Trophoblast cell (in vitro differentiated cells and primary cell): ENCODE measurements around the gene NET1.

Experiments
- DNase-seq, 2 donors: peaks; one replicate each; pipeline ENCODE4 v3.0.0-alpha.2; 2016
- H2AFZ ChIP-seq: 2 replicates; pipeline ENCODE4 v1.6.1; 2013; ENCODE audit warnings: low read length, moderate library complexity, mild to moderate bottlenecking; ENCODE audit not compliant: insufficient read depth, poor library complexity
- H2AK5ac ChIP-seq: 2 replicates; pipeline ENCODE4 v1.6.1; 2013; ENCODE audit warnings: mild to moderate bottlenecking, low read length
- H2BK120ac ChIP-seq: 2 replicates; pipeline ENCODE4 v1.6.1; 2013; ENCODE audit warnings: low read length, mild to moderate bottlenecking, moderate library complexity; ENCODE audit not compliant: insufficient read depth, poor library complexity
- H2BK12ac ChIP-seq: 2 replicates; pipeline ENCODE4 v1.6.1; 2013; ENCODE audit warnings: mild to moderate bottlenecking, low read length, moderate library complexity
- H2BK5ac ChIP-seq: 2 replicates; pipeline ENCODE4 v1.6.1; 2013; ENCODE audit warnings: low read length, low read depth, moderate library complexity, mild to moderate bottlenecking; ENCODE audit not compliant: poor library complexity
- H3K14ac ChIP-seq: 2 replicates; pipeline ENCODE4 v1.6.1; 2013; ENCODE audit warnings: mild to moderate bottlenecking, low read length
- H3K18ac ChIP-seq: 2 replicates; pipeline ENCODE4 v1.6.1; 2013; ENCODE audit warnings: mild to moderate bottlenecking, low read length
- H3K23ac ChIP-seq: 2 replicates; pipeline ENCODE4 v1.6.1; 2013; ENCODE audit warnings: low read length
- H3K27ac ChIP-seq: 2 replicates; pipeline ENCODE4 v1.5.1; 2013; ENCODE audit warnings: low read depth, mild to moderate bottlenecking, inconsistent platforms, low read length, moderate library complexity
- H3K27me3 ChIP-seq: 2 replicates; pipeline ENCODE4 v1.6.1; 2013; ENCODE audit warnings: inconsistent platforms, mild to moderate bottlenecking, low read length, moderate library complexity; ENCODE audit not compliant: insufficient read depth
- H3K36me3 ChIP-seq, 2 experiments: 1 replicate in 1 of 2; 2 replicates in 1 of 2; pipeline ENCODE4 v1.6.1; 2013; ENCODE audit warnings: low read length in 2 of 2, mild to moderate bottlenecking in 2 of 2, moderate library complexity in 1 of 2; ENCODE audit not compliant: insufficient read depth in 2 of 2, control insufficient read depth in 1 of 2
- H3K4ac ChIP-seq: 2 replicates; pipeline ENCODE4 v1.6.1; 2013; ENCODE audit warnings: low read depth, mild to moderate bottlenecking, low read length, moderate library complexity
- H3K4me1 ChIP-seq, 2 experiments: 1 replicate in 1 of 2; 2 replicates in 1 of 2; pipeline ENCODE4 v1.6.1; 2013; ENCODE audit warnings: low read length in 2 of 2, mild to moderate bottlenecking in 2 of 2, moderate library complexity in 1 of 2; ENCODE audit not compliant: insufficient read depth in 2 of 2, control insufficient read depth in 1 of 2
- H3K4me2 ChIP-seq: 2 replicates; pipeline ENCODE4 v1.6.1; 2013; ENCODE audit warnings: inconsistent platforms, mild to moderate bottlenecking, low read length, moderate library complexity
- H3K4me3 ChIP-seq: 2 replicates; pipeline ENCODE4 v1.5.1; 2013; ENCODE audit warnings: mild to moderate bottlenecking, low read depth, low read length, inconsistent platforms
- H3K79me1 ChIP-seq: one replicate; pipeline ENCODE4 v1.6.1; 2013; ENCODE audit warnings: low read length
- H3K79me2 ChIP-seq: 2 replicates; pipeline ENCODE4 v1.6.1; 2013; ENCODE audit warnings: low read length, mild to moderate bottlenecking; ENCODE audit not compliant: control insufficient read depth, insufficient read depth, poor library complexity
- H3K9ac ChIP-seq: 2 replicates; pipeline ENCODE4 v1.6.1; 2013; ENCODE audit warnings: mild to moderate bottlenecking, low read length
- H3K9me3 ChIP-seq: 2 replicates; pipeline ENCODE4 v1.6.1; 2013; ENCODE audit warnings: low read depth, mild to moderate bottlenecking, control low read depth, inconsistent platforms, low read length; ENCODE audit not compliant: insufficient read depth
- H4K12ac ChIP-seq: 2 replicates; pipeline ENCODE4 v1.6.1; 2013; ENCODE audit warnings: low read depth, mild to moderate bottlenecking, low read length, moderate library complexity
- H4K8ac ChIP-seq: 2 replicates; pipeline ENCODE4 v1.6.1; 2013; ENCODE audit warnings: low read depth, mild to moderate bottlenecking, low read length, moderate library complexity
- H4K91ac ChIP-seq: one replicate; pipeline ENCODE4 v1.6.1; 2013; ENCODE audit warnings: low read depth, mild to moderate bottlenecking, low read length, moderate library complexity
- WGBS: extraction: QIAGEN DNeasy Blood & Tissue Kit; methylation state at CpG from one replicate; pipeline ENCODE4 v1.1.7; 2013; ENCODE audit warnings: missing lambda C conversion rate; ENCODE audit not compliant: insufficient read length, insufficient coverage; ENCODE audit errors: extremely low coverage; 5-methylcytosine and 5-hydroxymethylcytosine counted together

NET1 gene

GRCh38 chr10:5399332-5399731, 13.0 kb upstream of the NET1 start:
- H3K79me1 ChIP-seq = no peaks in the 10 kb centered on the region
- DNase-seq = no peak
- WGBS = no CpG with 5 or more reads among the region's 6 CpGs

GRCh38 chr10:5400468-5401240, 11.7 kb upstream of the NET1 start:
- no peak overlapping the region for H4K91ac ChIP-seq
- no peak overlapping the region for H4K12ac ChIP-seq
- no peaks in the 10 kb centered on the region for H3K27me3 ChIP-seq
- no peaks in the 10 kb centered on the region for H3K4me1 ChIP-seq
- H3K14ac ChIP-seq = no peak overlapping the region
- H4K8ac ChIP-seq = no peak overlapping the region
- no peaks in the 10 kb centered on the region for H3K79me1 ChIP-seq
- no peak overlapping the region for H2BK12ac ChIP-seq
- no peak overlapping the region for H3K23ac ChIP-seq
- H3K18ac ChIP-seq = no peak overlapping the region
- H3K4ac ChIP-seq = no peak overlapping the region
- H3K9ac ChIP-seq = no peak overlapping the region
- H3K79me2 ChIP-seq = no peaks in the 10 kb centered on the region
- no CpG with 5 or more reads among the region's 9 CpGs for WGBS
- no peak for DNase-seq
- H3K9me3 ChIP-seq = no peaks in the 10 kb centered on the region
- no peak overlapping the region for H2AK5ac ChIP-seq
- no peak overlapping the region for H3K4me2 ChIP-seq
- no peak overlapping the region for H2BK5ac ChIP-seq
- no peaks in the 10 kb centered on the region for H3K36me3 ChIP-seq
- H2AFZ ChIP-seq = no peak overlapping the region
- no peak overlapping the region for H2BK120ac ChIP-seq
- H3K27ac ChIP-seq = no peak overlapping the region
- no peak overlapping the region for H3K4me3 ChIP-seq

More at GRCh38 chr10:5399332-5399731, 13.0 kb upstream of the NET1 start:
- H3K23ac ChIP-seq = no peak overlapping the region
- no peak overlapping the region for H4K8ac ChIP-seq
- no peak overlapping the region for H4K91ac ChIP-seq
- H2BK5ac ChIP-seq = no peak overlapping the region
- no peak overlapping the region for H3K4me2 ChIP-seq
- H2BK120ac ChIP-seq = no peak overlapping the region
- H3K9me3 ChIP-seq = no peaks in the 10 kb centered on the region
- no peak overlapping the region for H3K18ac ChIP-seq
- no peak overlapping the region for H4K12ac ChIP-seq
- H3K4me1 ChIP-seq = no peaks in the 10 kb centered on the region
- no peaks in the 10 kb centered on the region for H3K79me2 ChIP-seq
- no peaks in the 10 kb centered on the region for H3K36me3 ChIP-seq
- H2BK12ac ChIP-seq = no peak overlapping the region
- no peak overlapping the region for H3K14ac ChIP-seq
- H2AK5ac ChIP-seq = no peak overlapping the region
- H3K27ac ChIP-seq = no peak overlapping the region
- H2AFZ ChIP-seq = no peak overlapping the region
- no peak overlapping the region for H3K4me3 ChIP-seq
- H3K9ac ChIP-seq = no peak overlapping the region
- H3K4ac ChIP-seq = no peak overlapping the region
- no peaks in the 10 kb centered on the region for H3K27me3 ChIP-seq

DNA sequence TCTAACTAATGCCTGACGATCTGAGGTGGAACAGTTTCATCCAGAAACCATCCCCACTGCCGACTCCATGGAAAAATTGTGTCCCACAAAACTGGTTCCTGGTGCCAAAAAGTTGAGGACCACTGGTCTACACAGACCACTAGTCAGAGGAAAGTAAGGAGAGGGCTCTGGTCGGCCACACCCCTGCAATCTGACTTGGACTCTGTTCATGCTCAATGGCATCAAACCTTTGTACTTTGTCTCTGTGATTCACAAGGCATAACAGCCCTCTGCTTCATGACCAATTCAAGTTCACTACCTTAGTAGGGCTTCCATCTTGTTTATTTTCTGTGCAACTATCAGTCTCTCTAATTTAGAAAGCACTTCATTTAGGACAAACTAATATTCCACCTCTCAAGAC, 9.6 kb upstream of the NET1 start:
- no peaks in the 10 kb centered on the region for H3K36me3 ChIP-seq
- no peak overlapping the region for H3K4me3 ChIP-seq
- no peaks in the 10 kb centered on the region for H3K79me1 ChIP-seq
- H4K8ac ChIP-seq = no peak overlapping the region
- H2BK12ac ChIP-seq = no peak overlapping the region
- H2BK5ac ChIP-seq = no peak overlapping the region
- H3K79me2 ChIP-seq = no peaks in the 10 kb centered on the region
- H3K4me1 ChIP-seq = no peaks in the 10 kb centered on the region
- no peak overlapping the region for H4K12ac ChIP-seq
- no peak overlapping the region for H3K18ac ChIP-seq
- no peak overlapping the region for H3K27ac ChIP-seq
- H2AFZ ChIP-seq = no peak overlapping the region
- no peak overlapping the region for H3K4me2 ChIP-seq
- H3K9me3 ChIP-seq = peaks cover 1% of the 10 kb centered on the region
- no peaks in the 10 kb centered on the region for H3K27me3 ChIP-seq
- no peak overlapping the region for H3K14ac ChIP-seq
- no peak overlapping the region for H3K4ac ChIP-seq
- no peak overlapping the region for H2AK5ac ChIP-seq
- no peak overlapping the region for H4K91ac ChIP-seq
- WGBS = no CpG with 5 or more reads among the region's 3 CpGs
- H3K9ac ChIP-seq = no peak overlapping the region
- no peak for DNase-seq
- H2BK120ac ChIP-seq = no peak overlapping the region
- H3K23ac ChIP-seq = no peak overlapping the region

- no peak within 1 kb of the TSS for H3K4me2 ChIP-seq
- DNase-seq = no peak
- H4K12ac ChIP-seq = no peak within 1 kb of the TSS
- peaks cover 1% of the 10 kb centered on the region for H3K9me3 ChIP-seq
- no peak within 1 kb of the TSS for H2AFZ ChIP-seq
- no peak within 1 kb of the TSS for H3K9ac ChIP-seq
- no peak within 1 kb of the TSS for H4K8ac ChIP-seq
- H3K27ac ChIP-seq = no peak within 1 kb of the TSS
- H3K27me3 ChIP-seq = no peaks in the 10 kb centered on the region
- H3K36me3 ChIP-seq = no peaks in the 10 kb centered on the region
- H2BK5ac ChIP-seq = no peak within 1 kb of the TSS
- no peaks in the 10 kb centered on the region for H3K79me2 ChIP-seq
- H3K4ac ChIP-seq = no peak within 1 kb of the TSS
- H3K79me1 ChIP-seq = no peaks in the 10 kb centered on the region
- no peak within 1 kb of the TSS for H2BK12ac ChIP-seq
- no peak within 1 kb of the TSS for H3K4me3 ChIP-seq
- no peak within 1 kb of the TSS for H2BK120ac ChIP-seq
- H4K91ac ChIP-seq = no peak within 1 kb of the TSS
- WGBS = no CpG with 5 or more reads among the region's 8 CpGs
- no peak within 1 kb of the TSS for H3K23ac ChIP-seq
- H3K4me1 ChIP-seq = no peaks in the 10 kb centered on the region
- H3K18ac ChIP-seq = no peak within 1 kb of the TSS
- no peak within 1 kb of the TSS for H2AK5ac ChIP-seq
- no peak within 1 kb of the TSS for H3K14ac ChIP-seq
Measured at GRCh38 chr10:5404208-5405041, 7.9 kb upstream of the NET1 start, which contains the start of gene TUBAL3. Gene TUBAL3 (minus strand): TSS chr10:5404828. CDS start chr10:5404792, 36 bp downstream.
